HUES64 (cell line): ENCODE data around the gene XYLT1.

Source experiments
- H3K27ac ChIP-seq: 2 replicates; pipeline ENCODE4 v1.7.0; 2013; ENCODE audit warnings: low read depth, low read length, inconsistent platforms
- H3K27me3 ChIP-seq: 2 replicates; pipeline ENCODE4 v1.6.1; 2013; ENCODE audit warnings: mild to moderate bottlenecking, low read length; ENCODE audit not compliant: insufficient read depth
- H3K36me3 ChIP-seq: 2 replicates; pipeline ENCODE4 v1.6.1; 2013; ENCODE audit warnings: mild to moderate bottlenecking, low read length; ENCODE audit not compliant: insufficient read depth
- H3K4me1 ChIP-seq: 2 replicates; pipeline ENCODE4 v1.6.1; 2013; ENCODE audit warnings: mild to moderate bottlenecking, low read length, moderate library complexity; ENCODE audit not compliant: insufficient read depth
- H3K4me3 ChIP-seq: 2 replicates; pipeline ENCODE4 v1.5.1; 2013; ENCODE audit warnings: mild to moderate bottlenecking, low read length, moderate library complexity
- H3K9ac ChIP-seq: 2 replicates; pipeline ENCODE4 v1.6.1; 2013; ENCODE audit warnings: mild to moderate bottlenecking, low read depth, low read length
- H3K9me3 ChIP-seq: 2 replicates; pipeline ENCODE4 v1.6.1; 2013; ENCODE audit warnings: low read depth, low read length; ENCODE audit not compliant: insufficient read depth
- WGBS: fragments of 150-250, 120-280 bp; methylation state at CpG from one replicate; pipeline ENCODE4 v1.1.7; 2013; ENCODE audit warnings: missing lambda C conversion rate; 5-methylcytosine and 5-hydroxymethylcytosine counted together

Gene XYLT1

GRCh38 chr16:17362183-17362582 is 108.6 kb downstream of the XYLT1 start:
- Histone ChIP-seq H3K36me3 (no peaks in the 10 kb centered on the region), H3K4me1 (peaks cover 28% of the 10 kb centered on the region), H3K9ac (no peak overlapping the region), H3K27me3 (no peaks in the 10 kb centered on the region), H3K4me3 (no peak overlapping the region), H3K27ac (no peak overlapping the region), H3K9me3 (no peaks in the 10 kb centered on the region)
- WGBS = 96% methylated on average over 5 of the region's 5 CpGs

DNA sequence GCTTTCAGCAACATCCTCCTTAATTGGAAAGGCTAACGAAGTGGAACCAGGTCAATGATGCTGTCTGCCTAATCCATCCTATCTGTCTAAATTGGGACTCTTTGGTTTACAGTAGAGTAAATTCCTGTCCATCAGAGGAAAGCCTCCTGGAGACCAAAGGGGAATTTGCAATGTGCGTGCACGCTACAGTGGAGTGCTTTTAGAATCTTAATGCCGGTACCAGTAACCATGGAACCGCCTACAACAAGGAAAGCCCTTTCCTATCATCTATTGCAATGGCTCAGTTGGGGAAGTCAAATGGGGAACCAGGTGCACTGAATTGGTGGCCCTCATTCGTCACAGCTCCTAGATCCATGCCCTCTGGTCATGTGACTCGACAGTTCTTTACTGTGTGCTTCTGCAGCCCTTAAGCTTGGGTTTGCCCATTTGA is 110.1 kb downstream of the XYLT1 start:
- no peaks in the 10 kb centered on the region for H3K27me3 ChIP-seq
- no peak overlapping the region for H3K4me3 ChIP-seq
- no peak overlapping the region for H3K9ac ChIP-seq
- H3K36me3 ChIP-seq = no peaks in the 10 kb centered on the region
- H3K4me1 ChIP-seq = peaks cover 23% of the 10 kb centered on the region
- WGBS = 86% methylated on average over 7 of the region's 7 CpGs
- no peak overlapping the region for H3K27ac ChIP-seq
- H3K9me3 ChIP-seq = no peaks in the 10 kb centered on the region

- 92% methylated on average over 5 of the region's 5 CpGs for WGBS
- Histone ChIP-seq H3K4me1 (peaks cover 18% of the 10 kb centered on the region), H3K4me3 (no peak overlapping the region)
Observed at GRCh38 chr16:17359788-17360390, 110.9 kb downstream of the XYLT1 start.

GRCh38 chr16:17358846-17359245 is 111.9 kb downstream of the XYLT1 start:
- Histone ChIP-seq H3K9ac (no peak overlapping the region), H3K4me3 (no peak overlapping the region), H3K36me3 (no peaks in the 10 kb centered on the region), H3K27ac (no peak overlapping the region), H3K27me3 (no peaks in the 10 kb centered on the region), H3K4me1 (peaks cover 17% of the 10 kb centered on the region), H3K9me3 (no peaks in the 10 kb centered on the region)
- 89% methylated on average over 3 of the region's 3 CpGs for WGBS

More at GRCh38 chr16:17359788-17360390, 110.9 kb downstream of the XYLT1 start:
- H3K9me3 ChIP-seq = no peaks in the 10 kb centered on the region
- H3K27me3 ChIP-seq = no peaks in the 10 kb centered on the region
- no peaks in the 10 kb centered on the region for H3K36me3 ChIP-seq
- no peak overlapping the region for H3K9ac ChIP-seq
- H3K27ac ChIP-seq = no peak overlapping the region

GRCh38 chr16:17358355-17358754 is 112.4 kb downstream of the XYLT1 start:
- Histone ChIP-seq H3K27ac (no peak overlapping the region), H3K4me1 (peaks cover 17% of the 10 kb centered on the region), H3K9ac (no peak overlapping the region), H3K9me3 (no peaks in the 10 kb centered on the region), H3K36me3 (no peaks in the 10 kb centered on the region), H3K27me3 (no peaks in the 10 kb centered on the region), H3K4me3 (no peak overlapping the region)
- 98% methylated on average over 8 of the region's 8 CpGs for WGBS

- WGBS = 94% methylated on average over 13 of the region's 13 CpGs
- no peaks in the 10 kb centered on the region for H3K36me3 ChIP-seq
Observed at GRCh38 chr16:17357307-17358062, 113.3 kb downstream of the XYLT1 start.

GRCh38 chr16:17356243-17356933 is 114.4 kb downstream of the XYLT1 start:
- Histone ChIP-seq H3K9me3 (no peaks in the 10 kb centered on the region), H3K9ac (no peak overlapping the region), H3K27ac (no peak overlapping the region), H3K36me3 (no peaks in the 10 kb centered on the region), H3K4me1 (peaks cover 17% of the 10 kb centered on the region), H3K4me3 (no peak overlapping the region), H3K27me3 (no peaks in the 10 kb centered on the region)
- WGBS = 86% methylated on average over 11 of the region's 11 CpGs

More at GRCh38 chr16:17357307-17358062, 113.3 kb downstream of the XYLT1 start:
- no peak overlapping the region for H3K4me3 ChIP-seq
- H3K27me3 ChIP-seq = no peaks in the 10 kb centered on the region
- H3K9ac ChIP-seq = no peak overlapping the region
- H3K9me3 ChIP-seq = no peaks in the 10 kb centered on the region
- no peak overlapping the region for H3K27ac ChIP-seq
- H3K4me1 ChIP-seq = peaks cover 17% of the 10 kb centered on the region

DNA sequence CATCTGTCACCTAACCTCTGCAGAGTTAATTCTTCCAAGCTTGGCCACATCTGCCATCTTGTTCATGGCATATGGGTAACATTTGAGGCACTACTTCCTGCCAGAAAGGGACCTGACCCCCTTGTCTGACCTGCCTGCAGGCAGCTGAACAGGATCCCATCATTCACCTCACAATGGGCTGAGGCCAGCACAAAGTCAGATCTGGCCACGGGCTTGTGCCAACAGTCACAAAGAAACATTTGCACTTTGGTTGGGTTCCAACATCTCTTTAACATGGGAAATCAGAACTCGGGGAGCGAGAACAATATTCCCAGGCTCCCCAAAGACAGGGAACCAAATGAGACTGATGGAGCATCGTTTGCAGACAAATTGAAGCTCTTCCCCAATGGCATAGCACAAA is 116.1 kb downstream of the XYLT1 start:
- Histone ChIP-seq H3K4me3 (no peak overlapping the region), H3K36me3 (no peaks in the 10 kb centered on the region), H3K4me1 (peaks cover 8% of the 10 kb centered on the region), H3K9ac (no peak overlapping the region), H3K27me3 (no peaks in the 10 kb centered on the region), H3K27ac (no peak overlapping the region), H3K9me3 (no peaks in the 10 kb centered on the region)
- 85% methylated on average over 4 of the region's 4 CpGs for WGBS

GRCh38 chr16:17354141-17354601 is 116.6 kb downstream of the XYLT1 start:
- WGBS = 89% methylated on average over 10 of the region's 10 CpGs
- Histone ChIP-seq H3K4me3 (no peak overlapping the region), H3K36me3 (no peaks in the 10 kb centered on the region), H3K27me3 (no peaks in the 10 kb centered on the region), H3K9me3 (no peaks in the 10 kb centered on the region), H3K4me1 (peaks cover 3% of the 10 kb centered on the region; the same call in 1 of the 2 replicates), H3K9ac (no peak overlapping the region), H3K27ac (no peak overlapping the region)

DNA sequence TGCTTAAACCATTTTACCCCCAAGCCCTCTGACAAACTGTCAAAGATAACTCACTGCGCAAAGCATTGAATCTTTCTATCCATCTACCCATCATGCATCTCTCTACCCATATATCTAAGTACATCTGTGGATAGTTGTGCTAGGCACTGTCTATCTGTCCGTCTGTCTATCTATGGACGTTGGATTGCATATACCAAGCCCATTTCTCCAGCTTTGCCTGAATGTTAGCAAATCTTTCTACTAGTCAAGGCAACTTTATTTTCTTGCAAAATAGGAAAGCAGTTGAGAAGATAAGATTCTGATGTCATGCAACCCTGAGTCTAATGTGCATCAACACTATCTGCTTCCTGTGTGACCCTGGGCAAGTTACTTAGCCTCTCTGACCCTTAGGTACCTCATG is 117.2 kb downstream of the XYLT1 start:
- 71% methylated on average over 3 of the region's 3 CpGs for whole genome bisulfite sequencing
- Histone ChIP-seq H3K36me3 (no peaks in the 10 kb centered on the region), H3K27ac (no peak overlapping the region), H3K27me3 (no peaks in the 10 kb centered on the region), H3K4me3 (no peak overlapping the region), H3K9me3 (no peaks in the 10 kb centered on the region), H3K9ac (no peak overlapping the region), H3K4me1 (no peaks in the 10 kb centered on the region)

GRCh38 chr16:17351441-17352035 is 119.2 kb downstream of the XYLT1 start:
- no peak overlapping the region for H3K27ac ChIP-seq
- H3K27me3 ChIP-seq = no peaks in the 10 kb centered on the region
- WGBS = 92% methylated on average over 6 of the region's 6 CpGs
- no peaks in the 10 kb centered on the region for H3K9me3 ChIP-seq
- no peak overlapping the region for H3K4me3 ChIP-seq
- no peaks in the 10 kb centered on the region for H3K4me1 ChIP-seq
- H3K36me3 ChIP-seq = no peaks in the 10 kb centered on the region
- H3K9ac ChIP-seq = no peak overlapping the region
